Activated CD4-positive, alpha-beta T cell treated with anti-CD3 and anti-CD28 coated beads for 48 hours (primary cell): Measurements from ENCODE around the gene RHOB.
"Not testable (repeated sequence)": the region's sequence is repeated elsewhere in the genome, so short reads cannot be mapped to it uniquely, and the experiment has no call there.

Experiments used
- DNase-seq: peaks from one replicate; pipeline ENCODE4 v3.0.0-alpha.2; 2020

The RHOB gene

DNA sequence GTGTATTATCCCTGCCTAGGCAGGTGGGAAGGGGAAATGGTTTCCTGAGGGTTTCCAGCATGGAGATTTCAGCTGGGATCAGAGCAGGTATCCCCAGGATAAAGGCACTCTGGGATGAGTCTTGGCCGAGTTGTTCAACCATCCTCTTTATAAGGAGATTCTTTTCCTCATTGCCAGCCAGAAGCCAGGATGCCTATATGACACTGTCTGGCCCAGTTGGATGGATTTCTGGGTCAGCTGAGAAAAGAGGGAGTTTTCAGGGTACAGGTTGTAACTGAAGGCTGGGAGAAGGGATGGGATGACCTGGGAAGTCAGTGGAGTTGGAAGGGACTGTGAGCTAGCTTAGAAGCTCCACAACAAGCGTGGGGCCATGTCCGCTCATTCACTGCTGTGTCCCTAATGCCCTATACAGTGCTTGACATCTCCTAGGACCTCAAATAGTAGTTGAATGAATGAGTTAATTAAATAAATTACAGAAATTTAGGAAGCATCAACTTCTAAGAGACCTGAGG is 8.3 kb downstream of the RHOB start:
- no peak for DNase-seq

DNA sequence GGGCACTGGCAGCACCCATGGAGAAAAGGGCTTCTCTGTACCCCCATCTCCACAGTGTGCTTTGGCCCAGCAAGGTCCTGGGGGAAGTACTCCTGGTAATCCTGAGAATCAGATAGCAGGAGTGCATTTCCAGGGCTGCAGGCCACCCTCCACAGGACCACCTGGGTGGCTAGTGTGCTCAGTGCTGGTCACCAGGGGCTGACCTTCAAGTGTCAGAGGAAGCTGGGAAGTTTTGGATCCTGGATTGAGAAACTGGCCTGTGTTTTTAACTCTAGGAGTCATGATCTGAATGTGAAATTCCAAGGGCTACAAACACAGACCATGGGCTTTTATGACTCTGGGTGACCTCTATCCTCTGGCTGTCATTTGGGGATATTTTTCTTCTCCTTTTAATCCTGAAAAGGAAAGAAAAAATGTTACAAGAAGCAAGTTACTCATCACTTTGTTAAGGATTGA is 9.3 kb downstream of the RHOB start:
- no peak for DNase-seq

DNA sequence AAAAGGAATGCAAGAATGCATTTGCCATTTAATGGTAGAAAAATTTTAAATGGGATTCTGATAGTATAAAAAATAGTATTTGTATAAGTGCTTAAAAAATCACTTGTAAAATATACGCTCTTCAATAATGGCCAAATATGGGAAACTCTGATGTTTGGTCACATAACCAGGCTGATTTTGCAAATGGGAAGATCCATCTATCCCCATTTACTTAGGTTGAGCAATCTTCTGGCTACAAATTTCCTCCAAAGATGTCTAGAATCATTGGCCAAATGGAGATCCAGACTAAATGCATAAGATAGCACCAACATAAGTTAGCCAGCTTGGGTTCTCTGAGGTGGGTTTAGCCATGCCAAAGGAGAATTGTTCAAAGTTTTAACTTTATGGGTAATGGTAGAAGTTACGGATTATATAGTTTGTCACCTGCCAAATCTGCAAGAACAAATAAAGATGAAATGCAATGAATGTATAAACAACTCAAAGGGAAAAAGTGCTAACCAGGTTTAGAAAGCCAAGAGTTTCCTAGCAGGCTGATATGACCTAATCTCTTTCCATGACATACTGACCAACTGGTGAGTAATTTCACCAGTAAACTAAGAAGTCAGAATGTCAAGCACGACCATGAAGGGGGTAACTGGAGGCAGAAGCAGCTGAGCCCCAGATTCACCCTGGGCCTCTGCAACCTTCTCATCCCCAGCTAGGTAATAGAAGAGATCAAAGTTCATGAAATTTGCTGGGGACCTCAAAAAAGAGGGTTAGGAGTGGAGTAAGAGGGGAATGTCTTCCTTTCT is 10.0 kb downstream of the RHOB start:
- peak; percentile 36 for DNase-seq

DNA sequence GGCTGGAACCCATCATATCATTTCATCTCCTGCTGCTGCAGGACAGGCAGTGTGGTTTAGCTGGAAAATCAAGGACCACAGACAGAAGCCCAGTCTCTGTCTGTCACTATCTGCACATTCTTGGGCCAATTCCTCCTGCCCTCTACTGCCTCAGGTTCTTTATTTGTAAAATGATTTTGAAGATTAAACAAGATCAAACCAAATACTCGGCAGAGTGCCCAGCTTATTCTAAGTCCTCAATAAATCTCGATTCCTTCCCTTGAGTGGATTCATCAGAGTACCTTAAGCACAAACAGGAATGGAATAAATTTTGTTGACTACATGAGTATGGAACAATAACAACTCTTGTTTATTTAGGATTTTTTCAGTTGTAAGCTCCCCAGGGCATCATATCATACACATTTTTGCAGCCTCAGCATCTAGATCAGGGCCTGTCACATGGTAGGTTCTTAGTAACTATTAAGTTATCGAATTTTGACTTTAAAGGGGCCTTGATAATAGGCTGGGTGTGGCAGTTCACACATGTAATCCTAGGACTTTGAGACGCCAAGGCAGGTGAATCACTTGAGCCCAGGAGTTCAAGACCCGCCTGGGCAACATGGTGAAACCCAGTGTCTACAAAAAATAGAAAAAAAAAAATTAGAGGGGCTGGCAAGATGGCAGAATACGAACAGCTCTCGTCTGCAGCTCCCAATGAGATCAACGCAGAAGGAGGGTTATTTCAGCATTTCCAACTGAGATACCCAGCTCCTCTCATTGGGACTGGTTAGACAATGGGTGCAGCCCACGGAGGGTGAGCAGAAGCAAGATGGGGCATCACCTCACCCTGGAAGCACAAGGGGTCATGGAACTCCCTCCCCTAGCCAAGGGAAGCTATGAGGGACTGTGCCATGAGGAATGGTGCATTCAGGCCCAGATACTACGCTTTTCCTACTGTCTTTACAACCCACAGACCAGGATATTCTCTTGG is 11.1 kb downstream of the RHOB start:
- DNase-seq = no peak

DNA sequence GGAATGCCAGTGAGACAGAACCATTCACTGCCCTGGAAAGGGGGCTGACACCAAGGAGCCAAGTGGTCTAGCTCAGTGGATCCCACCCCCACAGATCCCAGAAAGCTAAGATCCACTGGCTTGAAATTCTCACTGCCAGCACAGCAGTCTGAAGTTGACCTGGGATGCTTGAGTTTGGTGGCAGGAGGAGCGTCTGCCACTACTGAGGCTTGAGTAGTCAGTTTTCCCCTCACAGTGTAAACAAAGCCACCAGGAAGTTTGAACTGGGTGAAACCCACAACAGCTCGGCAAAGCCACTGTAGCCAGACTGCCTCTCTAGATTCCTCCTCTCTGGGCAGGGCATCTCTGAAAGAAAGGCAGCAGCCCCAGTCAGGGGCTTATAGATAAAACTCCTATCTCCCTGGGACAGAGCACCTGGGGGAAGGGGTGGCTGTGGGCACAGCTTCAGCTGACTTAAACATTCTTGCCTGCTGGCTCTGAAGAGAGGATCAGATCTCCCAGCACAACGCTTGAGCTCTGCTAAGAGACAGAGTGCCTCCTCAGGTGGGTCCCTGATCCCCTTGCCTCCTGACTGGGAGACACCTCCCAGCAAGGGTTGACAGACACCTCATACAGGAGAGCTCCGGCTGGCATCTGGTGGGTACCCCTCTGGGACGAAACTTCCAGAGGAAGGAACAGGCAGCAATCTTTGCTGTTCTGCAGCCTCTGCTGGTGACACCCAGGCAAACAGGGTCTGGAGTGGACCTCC is 12.0 kb downstream of the RHOB start:
- not testable (repeated sequence) for DNase-seq

DNA sequence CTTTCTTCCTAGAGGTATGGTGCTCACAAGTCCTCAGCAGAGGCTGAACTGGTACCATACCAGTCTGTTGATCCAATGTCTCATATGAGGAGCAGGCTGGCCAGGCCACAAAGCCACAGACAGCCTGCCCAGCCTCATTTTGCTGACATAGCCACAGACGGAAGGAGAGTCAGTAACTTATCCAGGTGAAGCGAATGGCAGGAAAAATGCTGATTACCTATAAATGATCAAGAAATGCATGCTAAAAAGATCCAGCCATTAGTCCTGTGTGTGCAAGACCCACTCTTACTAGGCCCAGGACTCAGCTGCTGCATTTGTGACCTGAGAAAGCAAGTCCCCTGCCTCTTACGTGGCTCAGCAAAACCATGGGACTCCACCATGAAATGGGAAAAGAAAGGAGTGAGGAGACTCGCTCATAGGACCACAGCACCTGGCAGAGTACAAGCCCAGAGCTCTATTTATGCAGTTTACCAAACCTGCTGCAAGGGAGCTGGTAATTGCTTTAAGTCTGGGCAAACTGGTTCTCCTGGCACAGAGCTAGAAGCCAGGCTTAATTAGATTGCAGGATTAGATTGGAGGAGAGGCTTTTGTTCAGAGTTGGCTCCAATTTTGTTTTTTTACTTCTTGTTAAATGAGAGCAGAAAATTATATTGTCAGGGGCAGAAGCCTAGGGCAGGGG is 19.0 kb downstream of the RHOB start:
- no peak for DNase-seq

DNA sequence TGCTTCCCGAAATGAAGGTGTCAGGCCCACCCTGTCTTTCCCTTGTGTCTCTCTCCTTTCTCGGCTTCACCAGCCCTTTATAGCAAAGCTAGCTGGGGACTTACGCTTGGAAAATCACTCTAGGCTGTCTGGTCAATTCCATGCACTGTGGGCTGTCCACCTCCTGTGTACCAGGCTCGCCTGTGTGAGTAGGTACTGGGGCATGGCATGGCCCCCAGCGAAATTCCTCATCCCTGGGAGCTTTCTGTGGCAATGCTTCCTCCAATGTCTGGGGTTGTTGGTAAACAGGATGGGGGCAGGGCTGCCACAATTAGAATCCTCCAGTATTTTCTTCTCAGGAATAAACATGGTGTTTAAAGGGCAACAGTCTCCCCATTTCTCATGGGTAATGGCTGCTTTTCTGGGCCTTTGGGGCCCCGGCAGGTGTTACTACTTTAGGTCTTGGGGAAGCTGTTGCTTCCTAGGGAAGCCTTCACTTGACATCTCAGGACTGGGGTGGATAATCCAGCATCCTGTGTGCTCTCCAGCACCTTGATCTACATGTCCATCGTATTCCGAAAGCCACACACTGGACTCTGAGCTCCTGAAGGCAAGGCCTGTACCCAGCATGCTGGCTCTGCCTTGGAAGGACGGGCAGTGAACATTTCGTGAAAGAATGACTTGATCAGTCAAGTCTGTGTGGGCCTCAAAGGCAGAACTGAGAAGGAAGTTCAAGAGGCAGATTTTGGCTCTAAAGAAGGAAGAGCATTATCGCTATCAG is 21.1 kb downstream of the RHOB start:
- no peak for DNase-seq

DNA sequence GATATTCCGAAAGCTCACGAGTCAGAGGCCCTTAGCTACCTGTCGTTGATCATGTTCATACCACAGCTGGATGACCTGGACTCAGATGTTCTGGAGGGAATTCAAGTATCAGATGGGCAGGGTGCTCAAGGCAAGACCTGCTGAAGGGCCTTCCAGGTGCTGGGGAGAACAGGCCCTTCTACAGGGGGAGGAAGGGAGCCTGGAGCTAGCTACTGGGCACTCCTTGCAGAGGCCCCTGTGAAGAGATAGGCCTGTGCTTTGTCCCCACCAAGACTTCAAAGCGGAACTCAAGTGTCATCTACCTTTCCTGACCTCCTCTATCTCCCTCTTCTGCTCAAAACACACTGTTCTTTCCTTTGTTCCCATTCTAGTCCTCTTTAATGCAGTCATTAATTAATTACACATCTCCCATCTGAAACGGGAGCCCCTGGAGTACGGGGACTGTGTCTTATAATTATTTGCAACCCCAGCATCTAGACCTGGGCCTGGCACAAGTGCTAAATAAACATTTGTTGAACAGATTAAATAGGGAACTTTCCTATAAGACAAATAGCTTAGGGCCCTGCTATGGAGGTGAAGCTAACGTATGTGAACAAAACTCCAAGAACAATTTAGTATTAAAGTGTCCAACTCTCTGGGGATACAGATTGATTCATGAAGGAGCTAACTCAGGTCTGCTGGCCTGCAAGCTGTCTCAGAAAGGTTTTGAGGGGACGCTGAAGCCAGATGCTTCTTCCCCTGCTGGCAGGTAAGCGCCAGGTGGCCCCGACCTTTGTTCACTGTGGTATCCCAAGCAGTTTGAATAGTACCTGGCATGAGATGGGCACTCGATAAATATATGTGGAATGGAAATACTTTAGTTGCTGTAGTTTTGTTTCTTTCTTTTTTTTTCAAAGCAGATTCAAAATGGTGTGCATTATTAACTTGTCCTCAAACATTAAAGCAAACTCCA is 22.0 kb downstream of the RHOB start:
- no peak for DNase-seq

DNA sequence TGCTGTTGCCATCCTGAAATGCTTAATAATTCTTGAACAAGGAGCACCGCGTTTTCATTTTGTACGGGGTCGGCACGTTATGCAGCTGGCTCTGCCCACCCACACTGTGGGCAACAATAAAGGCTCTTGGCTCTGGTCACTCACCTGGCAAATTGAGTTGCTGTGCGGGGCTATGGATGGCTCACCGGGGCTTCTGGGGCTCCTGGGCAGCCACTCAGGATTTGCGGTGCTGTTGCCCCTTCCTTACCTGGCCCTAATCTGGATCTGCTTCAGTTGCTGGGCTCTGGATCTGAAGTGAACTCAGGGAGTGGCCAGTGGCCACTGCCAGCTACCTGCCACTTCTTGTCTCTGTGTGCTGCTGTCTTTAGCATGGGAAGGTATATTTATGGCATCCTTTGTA is 22.7 kb downstream of the RHOB start:
- no peak for DNase-seq

DNA sequence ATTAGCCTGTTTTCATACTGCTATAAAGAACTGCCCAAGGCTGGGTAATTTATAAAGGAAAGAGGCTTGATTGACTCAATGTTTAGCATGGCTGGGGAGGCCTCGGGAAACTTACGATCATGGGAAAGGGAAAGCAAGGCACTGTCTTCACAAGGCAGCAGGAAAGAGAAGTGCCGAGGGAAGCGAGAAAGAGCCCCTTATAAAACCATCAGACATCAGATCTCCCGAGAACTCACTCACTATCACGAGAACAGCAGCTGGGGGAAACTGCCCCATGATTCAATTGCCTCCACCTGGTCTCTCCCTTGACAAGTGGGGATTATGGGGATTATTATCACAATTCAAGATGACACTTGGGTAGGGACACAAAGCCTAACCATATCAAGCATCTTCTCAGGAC is 23.3 kb downstream of the RHOB start:
- no peak for DNase-seq

DNA sequence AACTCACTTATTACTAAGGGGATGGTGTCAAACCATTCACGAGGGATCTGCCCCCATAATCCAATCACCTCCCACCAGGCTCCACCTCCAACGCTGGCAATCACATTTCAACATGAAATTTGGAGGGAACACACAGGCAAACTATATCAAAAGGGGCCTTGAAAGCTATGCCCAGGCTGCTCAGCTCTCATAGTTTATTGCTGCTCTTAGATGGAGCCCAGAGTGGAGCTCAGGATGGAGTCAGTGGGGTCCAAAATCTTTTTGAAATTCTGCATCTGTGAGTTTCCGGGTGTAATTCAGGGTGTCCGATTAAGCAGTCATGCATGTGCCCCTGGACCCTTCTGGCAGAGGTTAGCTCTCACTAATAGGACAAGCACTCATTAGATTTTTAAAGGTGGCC is 24.3 kb downstream of the RHOB start:
- DNase-seq = no peak

DNA sequence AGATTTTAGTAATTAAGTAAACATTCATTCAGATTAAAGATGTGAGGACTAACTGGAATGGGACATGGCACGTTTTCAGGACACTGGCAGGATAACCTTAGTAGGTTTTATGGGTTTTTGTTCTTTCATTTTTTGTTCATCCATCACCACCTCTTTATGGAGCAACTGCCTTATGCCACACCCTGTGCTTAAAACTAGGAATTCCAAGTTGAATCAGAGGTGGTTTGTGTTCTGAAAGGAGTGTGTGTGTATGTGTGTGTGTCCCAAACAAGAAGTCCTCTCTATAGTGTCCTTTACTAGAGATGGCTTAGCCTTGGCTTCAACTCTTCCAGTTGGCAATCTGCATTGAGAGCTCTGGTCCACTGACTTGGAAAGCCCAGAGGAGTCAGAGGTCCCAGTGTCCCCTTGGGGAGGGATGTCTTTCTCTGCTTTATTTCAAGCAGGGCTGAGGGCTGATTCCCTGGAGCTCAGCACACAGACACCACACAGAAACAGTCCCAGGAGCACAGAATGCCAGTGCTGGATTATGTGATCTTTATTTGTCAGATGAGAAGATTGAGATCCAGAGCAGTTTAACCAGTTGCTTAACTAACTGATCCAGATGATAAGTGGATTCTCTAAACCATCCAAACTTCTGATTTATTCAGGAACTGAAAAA is 25.2 kb downstream of the RHOB start:
- no peak for DNase-seq

DNA sequence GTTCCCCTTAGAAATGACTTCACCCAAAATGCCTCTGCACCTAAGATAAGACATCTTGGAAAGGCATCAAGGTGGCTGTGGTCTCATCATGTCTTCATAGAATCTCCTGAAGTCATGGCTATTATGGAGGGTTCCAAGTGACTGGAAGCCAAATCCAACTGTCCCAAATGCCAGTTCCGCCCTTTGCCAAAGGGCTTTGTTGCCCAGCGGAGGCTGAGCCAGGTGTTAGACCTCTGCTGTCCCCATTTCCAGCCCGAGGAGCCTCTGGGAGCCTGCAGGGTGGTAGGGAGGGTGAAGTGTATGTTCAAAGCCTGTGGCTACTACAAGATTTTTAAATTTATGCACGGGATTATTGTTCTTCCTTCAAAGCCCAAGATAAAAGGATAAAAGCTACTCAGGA is 25.7 kb downstream of the RHOB start:
- DNase-seq = no peak

DNA sequence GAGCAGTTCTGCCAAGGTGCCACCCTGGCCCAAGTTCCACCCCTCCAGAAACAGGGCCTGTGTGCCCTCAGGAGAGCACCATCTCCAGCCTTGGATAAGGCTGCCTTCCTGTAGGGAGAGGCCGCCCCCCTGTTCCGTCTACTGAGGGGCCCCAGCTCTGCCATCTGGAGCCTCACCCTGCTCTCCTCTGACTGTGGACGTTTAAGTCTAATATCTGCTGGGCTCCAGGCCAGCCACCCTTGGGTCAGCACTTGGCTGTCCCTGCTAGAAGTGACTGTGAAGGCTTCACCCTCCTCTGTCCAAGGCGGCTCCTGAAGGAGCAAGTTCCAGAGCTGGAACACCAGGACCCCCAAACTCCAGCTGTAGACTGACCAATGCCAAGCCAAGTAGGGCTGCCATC is 26.3 kb downstream of the RHOB start:
- no peak for DNase-seq

DNA sequence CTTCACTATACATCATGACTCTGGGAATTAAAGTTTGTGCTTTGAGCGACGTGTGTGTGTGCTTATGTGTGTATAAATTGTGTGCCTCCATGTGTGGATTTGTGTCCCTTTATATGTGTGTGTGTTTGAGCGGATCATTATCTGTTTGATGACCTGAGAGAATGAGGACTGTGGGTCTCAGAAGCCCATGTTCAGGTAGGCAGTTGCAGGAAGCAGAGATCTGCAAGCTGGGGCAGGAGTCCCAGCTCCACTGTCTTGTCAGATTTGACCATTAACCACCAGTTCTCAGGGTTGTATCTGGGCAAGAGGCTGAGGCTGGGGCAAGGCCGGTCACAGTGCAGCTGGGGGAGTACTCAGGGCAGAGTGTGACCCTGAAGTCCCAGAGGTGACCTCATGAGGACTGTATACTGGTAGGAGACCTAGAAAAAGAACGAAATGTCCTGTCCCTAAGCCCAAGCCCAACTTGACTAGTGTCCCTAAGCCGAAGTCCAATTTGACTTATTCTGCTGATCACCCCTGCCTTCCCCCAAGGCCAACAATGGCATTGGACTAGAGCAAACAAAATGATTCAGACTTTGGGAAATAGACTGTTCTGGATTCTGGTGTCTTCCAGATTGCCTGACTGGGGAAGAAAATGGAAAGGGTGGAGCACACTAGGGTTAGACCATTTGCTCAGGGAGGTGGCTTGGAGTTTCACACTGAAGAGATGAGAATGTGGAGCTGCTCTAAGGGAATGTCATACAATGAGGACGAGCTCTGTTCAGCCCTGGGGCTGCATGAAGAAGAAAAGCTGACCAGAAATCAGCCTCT is 28.1 kb downstream of the RHOB start:
- no peak for DNase-seq

DNA sequence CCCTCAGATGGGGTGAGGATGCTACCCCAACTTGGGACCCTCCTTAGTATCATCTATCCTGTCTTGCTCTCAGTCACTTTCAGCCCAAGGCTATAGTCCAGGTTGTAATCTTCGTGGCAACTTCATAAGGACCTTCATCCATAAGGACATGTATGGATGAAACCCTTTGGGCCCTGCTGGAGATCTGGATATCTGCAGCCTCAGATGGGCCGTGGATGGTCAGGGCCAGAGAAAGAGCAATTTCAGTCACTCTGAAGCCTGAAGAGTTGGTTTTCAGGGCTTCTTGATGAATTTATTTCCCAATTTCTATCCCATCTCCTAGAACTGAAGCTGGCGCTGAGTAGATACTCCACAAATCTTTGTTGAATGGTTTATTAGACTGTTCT is 28.7 kb downstream of the RHOB start:
- DNase-seq = no peak

DNA sequence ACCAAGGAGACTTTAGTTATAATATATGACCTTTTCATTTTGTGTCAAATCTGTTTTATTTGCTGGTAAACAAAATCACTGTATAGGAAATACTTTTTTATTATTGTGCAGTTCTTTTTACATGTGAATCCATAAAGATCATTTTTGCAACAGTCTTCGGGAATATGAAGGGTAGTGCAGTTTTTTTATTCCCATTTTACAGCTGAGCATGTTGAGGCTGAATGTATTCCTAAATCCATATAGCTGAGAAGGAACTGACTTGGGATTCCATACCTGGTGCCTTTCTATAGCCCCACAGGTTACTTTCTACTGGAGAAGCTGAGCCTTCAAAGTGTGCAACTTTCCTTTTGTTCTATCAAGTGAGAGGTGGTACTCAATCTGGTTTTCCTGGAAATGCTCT is 29.6 kb downstream of the RHOB start:
- no peak for DNase-seq

DNA sequence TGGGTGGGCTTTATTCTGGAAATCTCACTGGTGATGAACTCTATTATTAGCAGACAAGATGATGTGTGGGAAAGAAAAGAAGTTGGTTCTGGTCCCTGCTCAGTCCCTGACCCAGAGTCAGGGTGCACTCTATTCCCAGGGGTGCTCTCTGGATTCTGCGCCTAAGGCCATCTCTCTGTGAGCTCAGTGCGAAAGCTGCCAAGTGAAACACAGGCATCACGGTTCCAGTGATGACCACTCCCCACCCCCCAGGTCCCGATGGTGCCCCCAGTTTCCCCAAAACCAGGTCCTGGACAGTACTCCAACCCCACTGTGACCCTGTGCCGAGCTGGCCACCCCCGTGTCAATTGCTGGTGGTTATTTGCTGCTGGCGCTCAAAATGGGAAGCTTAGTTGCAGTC is 30.1 kb downstream of the RHOB start:
- DNase-seq = no peak

DNA sequence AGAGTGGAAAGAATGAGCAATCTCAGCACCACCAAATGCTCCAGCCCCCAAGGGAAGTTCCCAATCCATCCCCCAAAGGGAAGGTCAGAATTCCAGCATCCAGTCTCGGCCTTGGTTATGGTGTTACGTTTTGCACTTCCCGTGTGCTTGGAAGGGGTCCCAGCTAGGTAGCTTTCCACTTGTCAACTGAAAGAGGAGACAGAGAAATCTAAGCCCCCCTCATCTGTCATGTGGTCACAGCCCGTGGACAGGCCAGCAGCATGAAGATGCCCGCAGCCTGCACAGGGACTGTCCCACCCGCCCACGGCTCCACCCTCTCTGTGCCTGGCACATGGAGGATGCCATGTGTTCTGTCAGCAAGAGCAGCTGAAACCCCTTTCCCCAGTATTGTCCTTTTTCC is 32.1 kb downstream of the RHOB start:
- DNase-seq = no peak
